GM19468 (cell line): ENCODE data around the gene ST6GAL1.
A peak's percentile ranks its signal among the peaks of the same experiment; 100 is the strongest.
"Not testable (repeated sequence)": the region's sequence is repeated elsewhere in the genome, so short reads cannot be mapped to it uniquely, and the experiment has no call there.

ENCODE experiments used
- ATAC-seq: cut with Tn5 transposase; IDR thresholded peaks from one replicate; pipeline ENCODE4 v1.9.1; 2021; ENCODE audit warnings: mild to moderate bottlenecking, moderate library complexity, moderate number of reproducible peaks; ENCODE audit not compliant: unreplicated experiment; ENCODE audit errors: extremely low read depth

The ST6GAL1 gene, protein sequence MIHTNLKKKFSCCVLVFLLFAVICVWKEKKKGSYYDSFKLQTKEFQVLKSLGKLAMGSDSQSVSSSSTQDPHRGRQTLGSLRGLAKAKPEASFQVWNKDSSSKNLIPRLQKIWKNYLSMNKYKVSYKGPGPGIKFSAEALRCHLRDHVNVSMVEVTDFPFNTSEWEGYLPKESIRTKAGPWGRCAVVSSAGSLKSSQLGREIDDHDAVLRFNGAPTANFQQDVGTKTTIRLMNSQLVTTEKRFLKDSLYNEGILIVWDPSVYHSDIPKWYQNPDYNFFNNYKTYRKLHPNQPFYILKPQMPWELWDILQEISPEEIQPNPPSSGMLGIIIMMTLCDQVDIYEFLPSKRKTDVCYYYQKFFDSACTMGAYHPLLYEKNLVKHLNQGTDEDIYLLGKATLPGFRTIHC

DNA sequence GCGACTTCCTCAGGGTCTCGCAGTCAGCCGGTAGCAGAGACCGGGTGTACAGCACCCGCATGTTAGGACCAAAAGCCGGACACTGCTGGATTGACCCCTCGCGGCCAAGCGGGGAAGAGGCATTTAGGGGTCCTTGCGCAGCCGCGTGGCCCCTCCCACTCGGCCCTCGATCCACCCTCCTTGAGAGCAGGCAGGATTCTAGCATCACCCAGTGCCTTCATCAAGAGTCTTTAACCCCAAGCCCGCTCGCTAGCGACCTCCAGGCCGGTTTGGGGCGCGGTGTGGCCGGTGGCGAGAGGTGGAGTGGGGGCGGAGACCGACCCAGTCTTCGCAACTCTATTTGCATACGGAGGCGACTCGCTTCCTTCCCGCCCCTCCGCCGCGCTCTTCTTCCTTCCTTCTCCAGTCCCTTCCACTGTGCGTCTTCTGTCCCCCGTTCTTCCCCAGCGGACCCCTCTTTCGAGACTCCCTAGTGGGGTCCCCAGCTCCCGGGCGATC, at the start of gene ST6GAL1:
Gene ST6GAL1 (plus strand): TSS at position 384 of the 498 bp plus-strand sequence. CDS start 112,178 bp downstream, outside the sequence.
- ATAC-seq: peak; percentile 26

DNA sequence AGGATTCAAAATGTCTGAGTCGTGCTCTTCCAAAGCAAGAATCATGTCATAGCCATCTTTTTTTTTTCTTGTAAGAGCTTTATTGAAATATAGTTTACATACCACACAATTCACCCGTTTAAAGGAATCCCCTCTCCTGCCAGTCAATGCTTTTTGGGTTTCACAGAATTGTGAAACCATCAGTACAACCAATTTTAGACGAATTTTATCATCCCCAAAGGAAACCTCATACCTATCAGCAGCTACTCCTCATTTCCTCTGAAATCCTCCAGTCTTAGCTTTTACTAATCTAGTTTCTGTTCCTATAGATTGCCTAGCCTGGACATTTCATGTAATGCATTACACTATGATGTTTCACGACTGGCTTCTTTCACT, 48.2 kb upstream of the ST6GAL1 start:
- no peak for ATAC-seq

GRCh38 chr3:186882881-186883685, 47.2 kb upstream of the ST6GAL1 start:
- ATAC-seq: no peak

DNA sequence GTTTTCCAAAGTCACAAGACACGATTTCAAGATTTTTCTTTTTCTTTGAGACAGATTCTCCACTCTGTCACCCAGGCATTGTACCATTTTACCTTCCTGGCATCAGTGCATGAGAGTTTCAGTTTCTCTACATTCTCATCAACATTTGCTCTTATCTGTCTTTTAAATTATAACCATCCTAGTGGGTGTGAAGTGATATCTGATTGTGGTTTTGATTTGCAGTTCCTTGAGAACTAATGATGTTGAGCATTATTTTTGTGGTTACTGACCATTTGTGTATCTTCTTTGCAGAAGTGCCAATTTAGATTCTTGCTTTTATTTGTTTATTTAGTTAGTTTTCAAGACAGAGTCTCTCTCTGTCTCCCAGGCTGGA, 46.7 kb upstream of the ST6GAL1 start:
- ATAC-seq: no peak

DNA sequence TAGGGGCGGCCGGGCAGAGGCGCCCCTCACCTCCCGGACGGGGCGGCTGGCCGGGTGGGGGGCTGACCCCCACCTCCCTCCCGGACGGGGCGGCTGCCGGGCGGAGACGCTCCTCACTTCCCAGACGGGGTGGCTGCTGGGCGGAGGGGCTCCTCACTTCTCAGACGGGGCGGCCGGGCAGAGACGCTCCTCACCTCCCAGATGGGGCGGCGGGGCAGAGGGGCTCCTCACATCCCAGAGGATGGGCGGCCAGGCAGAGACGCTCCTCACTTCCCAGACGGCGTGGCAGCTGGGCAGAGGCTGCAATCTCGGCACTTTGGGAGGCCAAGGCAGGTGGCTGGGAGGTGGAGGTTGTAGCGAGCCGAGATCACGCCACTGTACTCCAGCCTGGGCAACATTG, 45.5 kb upstream of the ST6GAL1 start:
- ATAC-seq: not testable (repeated sequence)

- no peak for ATAC-seq
Observed at GRCh38 chr3:186886202-186886981, 43.9 kb upstream of the ST6GAL1 start.

- not testable (repeated sequence) for ATAC-seq
Observed at GRCh38 chr3:186887507-186887938, 42.8 kb upstream of the ST6GAL1 start.

DNA sequence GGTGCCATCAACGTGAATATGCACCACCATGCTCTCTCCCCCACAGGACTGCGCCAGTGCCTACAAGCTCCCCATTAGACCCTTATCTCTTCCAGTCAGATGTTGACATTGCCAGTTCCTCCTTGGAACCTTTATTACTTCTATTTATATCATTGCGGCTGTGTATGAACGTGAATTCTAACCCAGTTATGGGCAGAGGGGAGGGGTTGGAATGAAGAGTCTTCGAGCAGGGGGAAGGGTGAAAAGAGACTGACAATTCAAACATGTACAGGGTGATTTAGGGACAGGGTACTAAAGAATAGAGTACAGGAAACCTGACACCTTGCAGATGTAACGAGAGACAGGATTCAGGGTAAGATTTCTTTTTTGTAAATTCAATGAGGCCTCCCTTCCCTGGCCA, 41.8 kb upstream of the ST6GAL1 start:
- no peak for ATAC-seq

DNA sequence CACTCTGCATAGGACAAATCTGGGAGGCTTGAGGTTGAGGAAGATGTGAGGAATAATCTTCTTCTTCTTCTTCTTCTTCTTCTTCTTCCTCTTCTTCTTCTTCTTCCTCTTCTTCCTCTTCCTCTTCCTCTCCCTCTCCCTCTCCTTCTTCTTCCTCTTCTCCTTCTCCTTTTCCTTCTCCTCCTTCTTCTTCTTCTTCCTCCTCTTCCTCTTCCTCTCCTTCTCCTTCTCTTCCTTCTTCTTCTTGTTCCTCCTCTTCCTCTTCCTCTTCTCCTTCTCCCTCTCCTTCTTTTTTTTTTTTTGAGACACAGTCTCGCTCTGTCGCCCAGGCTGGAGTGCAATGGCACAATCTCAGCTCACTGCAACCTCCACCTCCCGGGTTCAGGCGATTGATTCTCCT, 40.6 kb upstream of the ST6GAL1 start:
- not testable (repeated sequence) for ATAC-seq

GRCh38 chr3:186890911-186891310, 39.4 kb upstream of the ST6GAL1 start:
- no peak for ATAC-seq

GRCh38 chr3:186893071-186893470, 37.3 kb upstream of the ST6GAL1 start:
- not testable (repeated sequence) for ATAC-seq

DNA sequence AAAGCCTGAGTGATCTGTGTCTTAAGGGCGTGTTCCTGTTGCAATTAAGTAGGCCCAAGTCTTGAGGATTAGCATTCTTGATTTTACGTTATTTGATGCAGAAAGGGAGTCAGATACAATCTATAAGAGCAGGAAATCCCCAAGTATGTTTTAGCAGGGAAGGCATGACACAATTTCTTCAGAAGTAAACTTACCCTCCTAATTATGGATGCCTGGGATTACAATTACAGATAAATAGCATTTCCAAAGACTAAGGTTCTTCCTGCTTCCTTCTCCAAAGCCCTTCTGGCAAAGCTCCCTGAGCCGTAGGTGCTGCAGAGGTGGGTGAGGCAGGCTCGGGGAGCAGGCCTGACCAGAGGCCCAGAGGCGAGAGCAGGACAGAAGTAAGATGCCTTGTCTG, 34.9 kb upstream of the ST6GAL1 start:
- ATAC-seq: no peak

DNA sequence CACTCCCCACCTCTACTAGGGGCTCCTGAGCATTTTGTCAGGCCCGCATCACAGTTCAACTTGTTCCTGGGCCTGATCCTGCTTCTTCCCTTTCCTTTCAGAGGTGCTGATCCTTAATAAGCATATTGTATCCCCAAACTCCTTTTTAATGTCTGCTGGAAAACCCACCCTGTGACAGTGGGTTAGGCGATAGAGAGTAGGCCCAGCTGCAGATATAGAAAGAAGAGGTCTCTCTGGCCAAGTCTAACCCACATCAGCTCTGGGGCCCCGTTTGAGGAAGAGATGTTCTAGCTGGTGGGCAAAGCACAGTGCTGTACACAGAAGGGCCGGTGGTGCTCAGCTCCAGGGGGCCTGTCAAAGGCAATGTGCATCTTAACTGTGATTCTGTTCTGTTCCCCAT, 34.3 kb upstream of the ST6GAL1 start:
- ATAC-seq: no peak

DNA sequence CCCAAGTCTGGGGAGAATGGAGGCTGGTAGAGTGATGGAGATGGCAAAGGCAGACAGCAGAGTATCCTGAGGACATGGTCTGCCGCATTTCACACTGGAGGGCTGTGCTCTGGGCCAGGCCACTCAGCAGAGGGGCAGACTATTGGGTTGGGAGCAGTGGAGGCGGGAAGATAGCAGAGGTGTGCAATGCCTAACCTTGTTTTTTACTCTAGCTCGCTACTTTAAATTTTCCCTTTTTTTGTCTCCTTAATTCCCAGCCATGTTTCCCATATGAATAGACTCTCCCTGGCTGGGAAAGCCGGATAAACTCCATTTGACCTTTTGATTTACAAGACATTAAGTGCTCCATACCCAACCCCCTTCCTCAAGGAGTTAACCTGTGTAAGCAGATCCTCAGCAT, 33.5 kb upstream of the ST6GAL1 start:
- ATAC-seq: no peak

- ATAC-seq: no peak
Observed at GRCh38 chr3:186901135-186901734, 29.1 kb upstream of the ST6GAL1 start.

DNA sequence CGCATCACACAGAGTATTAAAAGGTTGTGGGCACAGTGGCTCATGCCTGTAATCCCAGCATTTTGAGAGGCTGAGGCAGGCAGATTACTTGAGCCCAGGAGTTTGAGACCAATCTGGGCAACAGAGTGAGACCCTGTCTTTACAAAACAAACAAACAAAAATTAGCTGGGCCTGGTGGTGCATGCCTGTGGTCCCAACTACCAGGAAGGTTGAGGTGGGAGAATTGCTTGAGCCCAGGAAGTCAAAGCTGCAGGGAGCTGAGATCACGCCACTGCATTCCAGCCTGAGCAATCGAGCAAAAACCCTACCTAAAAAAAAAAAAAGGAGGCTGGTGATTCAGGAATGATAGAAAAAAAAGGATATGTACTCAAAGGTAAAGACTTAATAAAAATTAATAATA, 28.2 kb upstream of the ST6GAL1 start:
- no peak for ATAC-seq

- no peak for ATAC-seq
Observed at GRCh38 chr3:186902713-186903112, 27.6 kb upstream of the ST6GAL1 start.

DNA sequence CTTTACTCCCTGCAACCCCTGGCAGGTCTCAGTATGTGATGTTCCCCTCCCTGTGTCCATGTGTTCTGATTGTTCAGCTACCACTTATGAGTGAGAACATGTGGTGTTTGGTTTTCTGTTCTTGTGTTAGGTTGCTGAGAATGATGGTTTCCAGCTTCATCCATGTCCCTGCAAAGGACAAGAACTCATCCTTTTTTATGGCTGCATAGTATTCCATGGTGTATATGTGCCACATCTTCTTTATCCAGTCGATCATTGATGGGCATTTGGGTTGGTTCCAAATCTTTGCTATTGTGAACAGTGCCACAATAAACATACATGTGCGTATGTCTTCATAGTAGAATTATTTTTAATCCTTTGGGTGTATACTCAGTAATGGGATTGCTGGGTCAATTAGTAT, 26.6 kb upstream of the ST6GAL1 start:
- not testable (repeated sequence) for ATAC-seq

GRCh38 chr3:186907075-186907474, 23.3 kb upstream of the ST6GAL1 start:
- not testable (repeated sequence) for ATAC-seq
